SK-N-SH (cell line): ENCODE results near the gene PDZD2. TPM values are rescaled to one million over a fixed set of nuclear protein-coding genes. Genes with fewer than 3 reads are reported as not detected.

ENCODE experiments used
- CTCF ChIA-PET: fragments of 300-600, 350-600 bp; formaldehyde crosslinking; extraction: SDS; loops from one replicate; lab custom pipeline; 2021; lab: Yijun Ruan, JAX
- POLR2A ChIA-PET: fragments of 350-600 bp; sonication (Branson Sonifier 250); formaldehyde crosslinking; extraction: SDS; loops from one replicate; lab custom pipeline; 2020; ENCODE audit warnings: antibody characterized with exemption, inconsistent platforms; lab: Yijun Ruan, JAX
- DNase-seq: peaks from one replicate; pipeline ENCODE4 v3.0.0; 2012
- H2AFZ ChIP-seq: fragments of 200-600 bp; sonication (generic); 2 replicates; pipeline ENCODE4 v1.8.1; 2016; ENCODE audit warnings: antibody characterized with exemption, mild to moderate bottlenecking, low read depth
- H3F3A ChIP-seq: fragments of 200-600 bp; sonication (generic); replicated peaks from 2 replicates; pipeline ENCODE3; 2016; ENCODE audit warnings: antibody characterized with exemption, mild to moderate bottlenecking; ENCODE audit not compliant: insufficient read depth
- H3K27ac ChIP-seq, 2 experiments: fragments of 200-500 bp in 1 of 2; fragments of 200-600 bp in 1 of 2; sonication (Bioruptor generic) in 1 of 2; sonication (generic), shearing (Covaris generic) in 1 of 2; 2 replicates each; pipeline versions ENCODE4 v1.5.1 to v1.6.1; 2014 to 2016; ENCODE audit warnings: low read depth in 2 of 2, inconsistent platforms in 1 of 2, low read length in 1 of 2, mild to moderate bottlenecking in 1 of 2, mixed read lengths in 1 of 2
- H3K27me3 ChIP-seq: fragments of 200-600 bp; sonication (generic), shearing (Covaris generic); 2 replicates; pipeline ENCODE4 v1.6.1; 2016; ENCODE audit warnings: mixed run types; ENCODE audit not compliant: insufficient read depth
- H3K36me3 ChIP-seq, 2 experiments: fragments of 200-500 bp in 1 of 2; fragments of 200-600 bp in 1 of 2; sonication (Bioruptor generic) in 1 of 2; sonication (generic) in 1 of 2; replicated peaks in 1 of 2; 2 replicates each; pipeline versions ENCODE3 to v1.5.1; 2014 to 2016; ENCODE audit warnings: low read length in 1 of 2, mild to moderate bottlenecking in 1 of 2; ENCODE audit not compliant: insufficient read depth in 2 of 2, control insufficient read depth in 1 of 2
- H3K4me1 ChIP-seq, 2 experiments: fragments of 200-500 bp in 1 of 2; fragments of 200-600 bp in 1 of 2; sonication (Bioruptor generic) in 1 of 2; sonication (generic), shearing (Covaris generic) in 1 of 2; 2 replicates each; pipeline versions ENCODE4 v1.5.1 to v1.6.1; 2014 to 2016; ENCODE audit warnings: low read depth in 1 of 2, low read length in 1 of 2, mixed run types in 1 of 2; ENCODE audit not compliant: insufficient read depth in 2 of 2, control insufficient read depth in 1 of 2
- H3K4me2 ChIP-seq: fragments of 200-600 bp; sonication (generic), shearing (Covaris generic); 2 replicates; pipeline ENCODE4 v1.6.1; 2017; ENCODE audit warnings: mixed run types
- H3K4me3 ChIP-seq, 2 experiments: fragments of 200-500 bp in 1 of 2; fragments of 200-600 bp in 1 of 2; sonication (Bioruptor generic) in 1 of 2; sonication (generic), shearing (Covaris generic) in 1 of 2; 2 replicates each; pipeline versions ENCODE4 v1.5.1 to v1.8.1; 2014 to 2016; ENCODE audit warnings: low read depth in 2 of 2, inconsistent platforms in 1 of 2, low read length in 1 of 2, mild to moderate bottlenecking in 1 of 2, mixed read lengths in 1 of 2, moderate library complexity in 1 of 2
- H3K79me2 ChIP-seq: fragments of 200-600 bp; sonication (generic); 2 replicates; pipeline ENCODE4 v1.8.1; 2017; ENCODE audit warnings: mild to moderate bottlenecking; ENCODE audit not compliant: insufficient read depth
- H3K9ac ChIP-seq: fragments of 200-600 bp; sonication (generic); 2 replicates; pipeline ENCODE4 v1.6.1; 2017; ENCODE audit warnings: mixed run types
- H3K9me2 ChIP-seq: fragments of 200-600 bp; sonication (generic); 2 replicates; pipeline ENCODE4 v1.6.1; 2017; ENCODE audit warnings: mixed run types
- H3K9me3 ChIP-seq: fragments of 200-600 bp; sonication (generic); 2 replicates; pipeline ENCODE4 v1.6.1; 2017; ENCODE audit warnings: mixed run types, mild to moderate bottlenecking, moderate library complexity
- H4K20me1 ChIP-seq: fragments of 200-600 bp; sonication (generic); 2 replicates; pipeline ENCODE4 v1.6.1; 2017; ENCODE audit warnings: mild to moderate bottlenecking, mixed run types; ENCODE audit not compliant: insufficient read depth
- CTCF ChIP-seq: fragments of 200-600 bp; sonication (generic); IDR thresholded peaks from 2 replicates; pipeline ENCODE4 v1.6.1; 2017; ENCODE audit warnings: antibody characterized with exemption, mild to moderate bottlenecking, moderate library complexity
- ELF1 ChIP-seq: IDR thresholded peaks from 2 replicates; pipeline ENCODE4 v1.4.0; 2012
- EZH2phosphoT487 ChIP-seq: fragments of 200-600 bp; sonication (generic); IDR thresholded peaks from 2 replicates; pipeline ENCODE4 v1.6.1; 2017; ENCODE audit warnings: low read depth, mixed run types, mild to moderate bottlenecking, antibody characterized with exemption, moderate library complexity, borderline replicate concordance
- FOSL2 ChIP-seq: IDR thresholded peaks from 2 replicates; pipeline ENCODE4 v1.4.0; 2012; ENCODE audit warnings: low read depth, mild to moderate bottlenecking, moderate library complexity, borderline replicate concordance
- FOXM1 ChIP-seq: IDR thresholded peaks from 2 replicates; pipeline ENCODE4 v1.4.0; 2012; ENCODE audit warnings: low read depth, mild to moderate bottlenecking
- IRF3 ChIP-seq: fragments of 150-350 bp; IDR thresholded peaks from 2 replicates; pipeline ENCODE4 v1.6.1; 2016; ENCODE audit warnings: mild to moderate bottlenecking, low read depth, low read length
- JUND ChIP-seq: IDR thresholded peaks from 2 replicates; pipeline ENCODE4 v1.4.0; 2012
- MEF2A ChIP-seq: IDR thresholded peaks from 2 replicates; pipeline ENCODE4 v1.4.0; 2012; ENCODE audit warnings: low read depth, borderline replicate concordance
- NFIC ChIP-seq: IDR thresholded peaks from 2 replicates; pipeline ENCODE4 v1.4.0; 2012; ENCODE audit warnings: borderline replicate concordance
- PBX3 ChIP-seq: IDR thresholded peaks from 2 replicates; pipeline ENCODE4; 2012
- RAD21 ChIP-seq: IDR thresholded peaks from 2 replicates; pipeline ENCODE4 v1.6.1; 2012; ENCODE audit warnings: mild to moderate bottlenecking, low read length
- RXRA ChIP-seq: IDR thresholded peaks from 2 replicates; pipeline ENCODE4 v1.4.0; 2012; ENCODE audit warnings: low read depth, mild to moderate bottlenecking, borderline replicate concordance
- TCF12 ChIP-seq: IDR thresholded peaks from 2 replicates; pipeline ENCODE4 v1.4.0; 2012
- TEAD4 ChIP-seq: IDR thresholded peaks from 2 replicates; pipeline ENCODE4 v1.4.0; 2012; ENCODE audit warnings: mild to moderate bottlenecking, borderline replicate concordance; ENCODE audit not compliant: insufficient read depth
- USF1 ChIP-seq: IDR thresholded peaks from 2 replicates; pipeline ENCODE4 v1.4.0; 2012; ENCODE audit warnings: low read depth, borderline replicate concordance
- USF2 ChIP-seq: fragments of 150-350 bp; IDR thresholded peaks from 2 replicates; pipeline ENCODE4 v1.6.1; 2017; ENCODE audit warnings: antibody characterized with exemption, low read length, low read depth, borderline replicate concordance
- ZBTB33 ChIP-seq: IDR thresholded peaks from 2 replicates; pipeline ENCODE4 v1.4.0; 2012; ENCODE audit warnings: low read depth, borderline replicate concordance
- WGBS: methylation state at CpG from one replicate; pipeline ENCODE4 v1.1.6; 2017; ENCODE audit warnings: low lambda C conversion rate; 5-methylcytosine and 5-hydroxymethylcytosine counted together
- polyA plus RNA-seq, 3 experiments: library from polyadenylated mRNA; depleted of rRNA; stranded (reverse); fragments of >200 nt; gene quantifications; 2 replicates each; pipeline ENCODE4 v1.2.3, GENCODE V29; 2012

The PDZD2 gene
- polyA plus RNA-seq, 1 of the 3 experiments (the other 2 are of a cell fraction): 0.13 TPM

GRCh38 chr5:32027717-32028458, 389.0 kb downstream of the PDZD2 start:
- Histone ChIP-seq H3K27ac (no peak overlapping the region), H3K79me2 (no peaks in the 10 kb centered on the region), H3K9me3 (no peaks in the 10 kb centered on the region), H3K9me2 (no peaks in the 10 kb centered on the region), H3K4me1 (peaks cover 0 to 26% of the 10 kb centered on the region in 2 experiments; a peak in 2 of 4 replicates), H3K4me3 (no peak overlapping the region), H3F3A (peaks cover 6% of the 10 kb centered on the region), H2AFZ (no peak overlapping the region), H3K27me3 (no peaks in the 10 kb centered on the region; the same call in 1 of the 2 replicates), H3K36me3 (no peaks in the 10 kb centered on the region), H3K9ac (no peak overlapping the region), H4K20me1 (no peaks in the 10 kb centered on the region), H3K4me2 (peak overlapping the region; percentile 45; the same call in 1 of the 2 replicates)
- WGBS: 29% methylated on average over 10 of the region's 10 CpGs
- CTCF ChIA-PET: interaction anchor here (1.4 to 1.6 kb wide), 2 partner anchors 10 to 29 kb away, joined by 3 to 4 read pairs; no protein-coding TSS in a partner anchor
- TF ChIP-seq EZH2phosphoT487 (no peak), FOSL2 (peak; percentile 52), MEF2A (no peak), RAD21 (no peak), ZBTB33 (no peak), ELF1 (no peak), USF2 (no peak), CTCF (no peak), TEAD4 (no peak), FOXM1 (no peak), RXRA (0 out of 2 replicates have a peak, but pooled peaks have one; percentile 7), PBX3 (0 out of 2 replicates have a peak, but pooled peaks have one; percentile 35), USF1 (no peak), JUND (peak; percentile 15; the same call in 1 of the 2 replicates), NFIC (no peak), TCF12 (peak; percentile 34; the same call in 1 of the 2 replicates), IRF3 (no peak)
- POLR2A ChIA-PET: no interaction called here
- DNase-seq: no peak
